ENCODE results near the gene MUC4.
A peak's percentile ranks its signal among the peaks of the same experiment; 100 is the strongest.

Gene MUC4

GRCh38 chr3:195697582-195698324 is 114.0 kb downstream of the MUC4 start:
- peak; percentile 43 for DNase-seq (ENCODE audit: low spot score)
